SKM-1 (cell line): ENCODE results near the gene TENM4.

Experiments
- DNase-seq: peaks from one replicate; lab custom pipeline; 2025; ENCODE audit not compliant: unreplicated experiment; lab: John Stamatoyannopoulos, UW

TENM4 gene

GRCh38 chr11:79421820-79422219 is 19.0 kb downstream of the TENM4 start:
- no peak for DNase-seq

- DNase-seq: no peak
Measured at GRCh38 chr11:79419120-79419519, 21.7 kb downstream of the TENM4 start.

GRCh38 chr11:79418241-79418640 is 22.6 kb downstream of the TENM4 start:
- DNase-seq: no peak

GRCh38 chr11:79417069-79417920 is 23.5 kb downstream of the TENM4 start:
- no peak for DNase-seq

GRCh38 chr11:79415912-79416311 is 24.9 kb downstream of the TENM4 start:
- DNase-seq: no peak

DNA sequence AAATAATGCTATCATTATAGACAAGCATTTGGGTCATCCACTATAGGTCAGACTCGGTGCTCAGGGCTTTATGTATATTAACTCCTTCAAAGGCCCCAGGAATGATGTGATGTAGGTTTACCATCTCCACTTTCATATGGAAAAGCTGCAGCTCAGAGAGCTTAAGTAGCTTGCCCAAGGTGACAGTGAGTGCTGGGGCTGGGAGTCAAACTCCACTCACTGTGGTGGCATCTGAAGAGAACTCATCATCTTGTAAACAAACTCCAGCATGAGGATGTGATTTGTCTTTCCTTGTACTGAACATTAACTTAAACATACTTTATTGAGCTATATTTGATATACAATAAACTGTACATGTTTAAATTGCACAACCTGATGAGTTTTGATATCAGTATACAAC is 25.4 kb downstream of the TENM4 start:
- DNase-seq: no peak

- no peak for DNase-seq
Measured at GRCh38 chr11:79414644-79415317, 26.0 kb downstream of the TENM4 start.

DNA sequence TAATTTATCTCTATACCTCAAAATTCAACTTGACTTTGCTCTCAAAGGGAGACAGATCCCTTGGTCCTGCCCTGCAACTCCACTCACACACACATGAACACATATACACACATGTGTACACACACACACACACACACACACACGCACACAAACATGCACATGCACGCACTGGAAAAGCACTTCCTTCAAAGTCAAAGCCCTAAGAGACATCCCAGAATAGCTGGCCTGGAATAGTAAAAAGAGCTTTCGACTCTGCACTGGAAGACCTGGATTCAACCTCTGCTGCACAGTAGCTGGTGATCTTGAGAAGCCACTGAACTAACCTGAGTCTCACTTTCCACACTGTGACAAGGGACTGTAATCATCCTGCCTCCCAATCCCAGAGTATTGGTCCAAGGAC is 26.8 kb downstream of the TENM4 start:
- no peak for DNase-seq

DNA sequence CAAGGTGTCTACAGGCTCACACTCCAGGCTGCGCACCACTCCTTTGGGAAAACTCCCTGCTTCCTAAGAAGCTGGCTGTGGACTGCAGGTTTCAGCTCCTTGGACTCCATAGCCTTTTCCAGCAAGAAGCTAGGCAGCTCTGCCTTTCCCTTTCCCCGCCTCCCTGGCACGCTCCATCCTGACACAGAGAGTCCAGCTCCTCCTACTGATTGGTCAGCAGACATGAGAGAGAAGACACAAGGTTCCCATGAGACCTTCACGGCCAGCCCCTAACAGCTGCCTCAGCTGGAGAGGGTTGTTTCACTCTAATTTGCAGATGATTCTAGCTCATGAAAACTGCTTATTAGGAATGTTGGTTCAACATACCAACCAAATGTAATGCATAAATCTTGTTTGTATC is 27.6 kb downstream of the TENM4 start:
- no peak for DNase-seq

GRCh38 chr11:79412761-79413160 is 28.1 kb downstream of the TENM4 start:
- no peak for DNase-seq

- DNase-seq: no peak
Measured at GRCh38 chr11:79409330-79409729, 31.5 kb downstream of the TENM4 start.

- peak; percentile 21 for DNase-seq
Measured at GRCh38 chr11:79406376-79406775, 34.5 kb downstream of the TENM4 start.

- no peak for DNase-seq
Measured at GRCh38 chr11:79404806-79405205, 36.0 kb downstream of the TENM4 start.

DNA sequence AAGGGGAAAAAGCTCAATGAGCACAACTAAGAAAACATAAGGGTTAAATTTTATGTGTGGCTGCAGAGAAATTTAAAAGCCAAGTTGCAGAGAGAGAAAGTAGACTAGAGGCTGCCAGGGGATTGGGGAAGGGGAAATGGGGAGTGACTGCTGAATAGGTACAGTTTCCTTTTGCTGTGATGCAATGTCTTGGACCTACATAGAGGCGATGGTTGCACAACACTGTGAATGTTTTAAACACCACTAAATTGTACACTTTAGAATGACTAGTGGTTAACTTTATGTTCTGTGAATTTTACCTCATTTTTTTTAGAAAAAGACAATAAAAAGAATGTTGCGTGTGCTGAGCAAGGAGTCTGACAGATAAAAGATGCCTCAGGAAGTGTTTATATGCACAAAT is 36.5 kb downstream of the TENM4 start:
- DNase-seq: peak; percentile 67

DNA sequence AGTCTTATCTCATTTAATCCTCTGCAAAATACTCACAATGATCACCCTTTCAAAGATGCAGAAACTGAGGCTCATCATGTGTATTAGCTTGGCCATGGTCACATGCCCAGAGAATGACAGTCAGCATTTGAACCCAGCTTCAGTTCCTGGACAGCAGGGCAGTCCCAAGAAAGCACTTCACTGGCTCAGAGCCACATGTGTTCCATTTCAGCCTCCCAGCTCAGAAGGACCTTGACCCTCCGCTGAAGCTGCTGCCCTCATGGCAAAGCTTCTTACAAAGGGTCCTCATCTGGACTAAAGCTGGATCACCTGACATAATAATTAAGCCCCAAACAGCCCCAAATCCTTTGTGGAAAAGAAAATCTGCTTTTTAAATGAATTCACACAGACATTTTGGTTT is 37.0 kb downstream of the TENM4 start:
- DNase-seq: no peak

- no peak for DNase-seq
Measured at GRCh38 chr11:79402912-79403311, 37.9 kb downstream of the TENM4 start.

DNA sequence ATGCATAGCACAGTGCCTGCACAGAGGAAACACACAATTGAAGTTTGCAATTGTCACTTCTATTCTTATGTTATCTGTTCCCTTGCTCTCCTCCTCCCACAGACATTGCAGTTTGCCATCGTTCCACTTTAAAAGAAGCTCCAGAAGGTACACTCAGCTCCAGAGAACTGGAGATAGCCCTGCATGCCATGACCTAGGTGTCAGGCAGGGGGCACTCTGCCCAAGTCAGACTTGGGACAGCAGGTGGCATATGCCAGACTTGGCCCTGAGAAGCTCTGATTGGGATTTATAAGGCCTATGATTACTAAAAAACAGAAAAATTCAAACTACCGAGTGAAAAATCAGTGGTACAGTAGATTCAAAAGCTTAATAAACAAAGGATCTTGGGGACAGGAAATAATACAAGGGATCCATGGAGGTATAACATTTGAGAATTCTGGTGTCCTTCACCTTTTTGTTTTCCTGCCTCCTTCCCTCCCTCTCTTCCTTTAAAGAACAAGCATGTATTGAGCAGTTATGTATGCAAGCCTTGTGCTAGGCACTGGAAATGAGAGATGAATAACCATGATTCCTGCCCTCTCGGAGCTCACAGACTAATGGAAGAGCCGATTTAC is 40.0 kb downstream of the TENM4 start:
- DNase-seq: no peak

- DNase-seq: no peak
Measured at GRCh38 chr11:79400206-79400605, 40.6 kb downstream of the TENM4 start.

DNA sequence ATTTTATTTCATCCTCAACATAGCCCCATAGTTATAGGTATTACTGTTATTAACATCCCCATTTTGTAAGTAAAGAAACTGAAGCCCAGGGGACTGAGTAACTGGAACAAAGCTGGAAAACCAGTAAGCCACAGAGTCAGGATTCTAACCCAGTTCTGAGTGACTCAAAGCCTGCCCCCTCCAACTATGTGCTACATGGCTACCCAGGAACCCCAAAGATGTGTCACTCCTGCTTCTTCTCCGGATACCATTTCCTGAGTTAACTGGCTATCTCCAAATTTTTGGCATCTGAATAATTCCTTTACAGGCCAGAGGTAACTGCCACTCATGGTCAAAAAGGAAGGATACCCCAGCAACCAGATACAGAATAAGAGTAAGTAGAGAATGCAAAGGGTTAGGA is 43.6 kb downstream of the TENM4 start:
- no peak for DNase-seq

DNA sequence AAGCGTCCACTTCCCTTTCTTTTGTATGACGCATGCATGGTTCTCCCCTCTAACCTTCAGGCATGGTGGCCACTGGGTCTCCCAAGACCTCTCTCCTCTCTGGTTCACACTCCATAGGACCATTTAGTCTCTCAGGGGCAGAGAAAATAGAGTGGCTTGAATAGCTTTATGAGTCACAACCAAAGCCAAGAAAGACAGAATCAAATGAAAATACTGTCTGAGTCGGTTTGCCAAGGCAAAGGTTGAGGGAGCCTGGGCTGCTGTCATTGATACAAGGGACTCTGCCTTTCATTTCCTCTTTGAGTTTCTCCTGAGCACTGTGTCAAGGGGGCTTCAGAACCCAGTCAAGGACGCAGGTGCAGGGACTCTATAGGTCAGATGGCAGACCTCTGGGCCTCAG is 44.2 kb downstream of the TENM4 start:
- no peak for DNase-seq

DNA sequence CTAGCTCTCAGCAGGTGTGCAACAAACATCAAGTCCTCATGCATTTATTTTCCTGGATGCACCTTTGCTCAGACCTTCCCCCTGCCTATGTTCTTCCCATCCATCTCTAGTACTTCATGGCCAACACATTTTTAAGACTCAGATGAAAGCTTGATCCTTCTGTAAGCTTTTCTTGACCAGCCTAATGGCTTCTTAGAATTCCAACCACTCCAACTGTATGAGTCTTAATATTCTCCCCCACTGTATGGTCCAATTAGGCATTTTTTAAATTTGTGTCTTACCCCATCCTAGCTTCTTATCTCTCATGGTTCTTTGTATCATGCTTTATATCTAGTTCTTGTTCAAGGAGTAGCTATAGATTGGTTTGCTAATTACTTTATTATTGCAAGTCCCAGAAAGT is 44.8 kb downstream of the TENM4 start:
- no peak for DNase-seq

DNA sequence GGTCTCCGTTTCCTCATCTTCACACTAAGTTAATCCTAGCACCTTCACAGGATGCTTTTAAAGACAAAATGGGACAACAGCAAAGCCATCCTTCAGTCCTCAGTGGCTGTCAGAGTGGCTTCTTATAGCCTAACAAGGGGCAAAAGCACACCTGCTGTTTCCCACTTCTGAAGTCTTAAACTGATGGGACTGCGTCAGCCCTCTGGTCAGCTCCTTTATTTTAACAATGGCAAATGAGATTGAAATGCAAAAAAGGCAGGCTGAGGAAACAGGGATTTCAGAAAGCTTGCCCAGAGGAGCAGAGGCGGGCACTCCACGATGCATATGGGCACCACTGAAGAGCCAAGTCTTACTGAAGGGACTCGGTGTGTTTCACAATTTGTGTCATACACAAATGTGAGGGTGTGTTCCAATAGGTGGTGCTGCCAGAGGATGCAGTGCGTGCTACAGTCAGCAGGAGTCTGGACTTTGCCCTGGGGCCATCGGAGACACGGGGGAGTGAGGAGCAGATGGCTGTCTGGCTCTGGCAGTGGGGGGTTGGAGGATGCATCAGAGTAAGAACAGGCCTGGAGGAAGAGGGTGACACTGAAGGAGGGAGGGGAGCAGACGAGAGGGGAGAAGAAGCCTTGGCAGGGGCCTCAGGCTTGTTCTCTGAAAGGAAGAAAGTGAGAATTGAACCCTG is 47.3 kb downstream of the TENM4 start:
- no peak for DNase-seq
